KOPT-K1 (cell line): ENCODE measurements around the gene PCLO.

ENCODE experiments used
- H3K27ac ChIP-seq: fragments of 200-600 bp; sonication (generic); 2 replicates; pipeline ENCODE4 v1.5.1; 2016; ENCODE audit warnings: antibody characterized with exemption, mild to moderate bottlenecking, low read depth, low read length; ENCODE audit not compliant: poor library complexity, severe bottlenecking
- H3K36me3 ChIP-seq: fragments of 200-600 bp; sonication (generic); 2 replicates; pipeline ENCODE4 v1.5.1; 2017; ENCODE audit warnings: antibody characterized with exemption, mild to moderate bottlenecking, low read length, moderate library complexity; ENCODE audit not compliant: insufficient read depth
- H3K9me3 ChIP-seq: fragments of 200-600 bp; sonication (generic); 2 replicates; pipeline ENCODE4 v1.5.1; 2017; ENCODE audit warnings: antibody characterized with exemption, low read length, mild to moderate bottlenecking; ENCODE audit not compliant: insufficient read depth, poor library complexity, severe bottlenecking

PCLO gene

DNA sequence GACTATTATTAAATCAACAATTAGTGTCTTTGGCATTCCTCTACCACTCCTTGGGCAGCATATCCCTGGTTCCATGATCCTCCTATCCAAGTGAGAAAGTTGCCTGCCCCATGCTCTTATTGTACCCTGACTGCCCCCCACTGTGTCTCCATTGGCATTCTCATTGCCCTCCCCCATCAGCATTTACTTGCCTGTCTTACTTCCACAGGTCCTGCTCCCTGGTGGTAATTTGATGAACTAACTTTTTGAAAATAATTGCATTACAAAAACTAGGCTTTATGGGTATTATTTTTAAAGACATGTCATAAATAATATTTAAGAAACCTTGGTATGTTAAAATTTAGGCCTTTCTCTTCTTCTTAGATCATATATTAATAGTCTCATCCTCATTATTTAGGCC is 346.4 kb downstream of the PCLO start:
- Histone ChIP-seq H3K27ac (no peak overlapping the region), H3K9me3 (no peaks in the 10 kb centered on the region), H3K36me3 (no peaks in the 10 kb centered on the region)

DNA sequence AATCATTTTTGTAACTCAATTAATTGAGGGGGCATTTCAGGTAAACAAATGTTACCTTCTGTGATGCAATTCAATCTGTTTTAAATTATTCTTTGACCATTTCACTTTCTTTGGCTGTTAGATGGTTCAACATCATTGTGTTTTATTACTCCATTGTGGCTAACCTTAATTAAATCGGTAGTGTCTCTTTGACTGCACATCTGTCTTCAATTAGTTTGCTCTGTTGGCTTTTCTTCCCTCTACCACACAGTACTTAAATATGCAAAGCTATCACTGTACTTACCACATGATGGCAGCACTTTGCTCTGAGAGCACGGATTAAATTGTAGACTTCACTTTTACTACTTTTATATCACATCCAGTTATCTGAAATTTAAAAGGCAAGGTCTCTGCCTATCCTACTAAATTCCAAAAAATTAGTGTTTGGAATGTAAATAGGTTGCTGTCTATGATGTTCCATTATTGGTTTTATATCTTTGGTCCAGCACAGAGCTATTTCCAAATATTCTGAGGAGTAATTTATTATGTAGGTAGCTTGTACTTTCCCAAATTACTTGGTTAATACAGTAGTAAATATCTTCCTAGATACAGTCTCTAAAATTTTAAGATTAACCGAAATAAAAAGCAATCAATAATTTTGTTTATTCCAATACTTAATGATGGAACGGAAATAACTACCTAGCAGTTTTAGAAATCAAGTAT is 352.0 kb downstream of the PCLO start:
- Histone ChIP-seq H3K27ac (no peak overlapping the region), H3K36me3 (no peaks in the 10 kb centered on the region), H3K9me3 (no peaks in the 10 kb centered on the region)

- H3K36me3 ChIP-seq = no peaks in the 10 kb centered on the region
- H3K9me3 ChIP-seq = no peaks in the 10 kb centered on the region
- H3K27ac ChIP-seq = no peak overlapping the region
Measured at GRCh38 chr7:82808633-82809032, 354.1 kb downstream of the PCLO start.

DNA sequence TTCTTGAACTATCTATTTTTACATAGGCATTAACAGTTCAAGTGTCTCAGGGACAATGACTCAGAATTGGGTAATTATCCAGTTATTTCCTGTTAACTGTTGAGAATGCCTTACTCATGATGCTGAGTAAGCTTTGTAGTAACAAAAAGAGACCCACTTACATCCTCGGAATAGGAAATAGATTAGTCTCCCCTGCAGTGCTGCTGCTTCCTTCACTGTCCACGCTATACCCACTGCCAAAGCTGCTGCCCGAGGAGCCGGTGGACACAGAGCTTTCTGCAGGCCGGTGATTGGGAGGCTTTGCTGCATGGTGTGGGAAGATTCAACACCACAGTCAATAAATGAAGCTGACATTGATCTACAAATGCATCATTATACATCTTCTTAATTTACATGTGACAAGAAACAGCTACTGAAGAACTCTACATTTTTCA is 357.1 kb downstream of the PCLO start:
- Histone ChIP-seq H3K9me3 (no peaks in the 10 kb centered on the region), H3K27ac (no peak overlapping the region), H3K36me3 (no peaks in the 10 kb centered on the region)

DNA sequence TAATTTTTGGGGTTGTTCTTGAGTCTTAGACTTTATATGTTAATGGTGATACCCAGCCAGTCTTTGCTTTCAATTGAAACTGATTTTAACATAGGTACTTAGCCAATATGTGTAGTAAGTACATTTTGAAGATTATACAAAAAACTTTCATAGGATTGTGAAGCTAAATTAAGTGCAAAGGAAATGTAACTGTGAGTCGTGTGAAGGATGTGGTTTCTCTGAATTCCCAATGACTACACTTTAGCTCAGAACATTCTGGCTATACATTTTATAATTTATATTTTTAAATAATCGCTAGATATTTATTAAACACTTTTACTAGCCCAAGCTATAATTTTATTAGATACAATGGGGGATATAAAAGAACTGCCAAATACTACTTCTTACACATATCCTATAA is 359.3 kb downstream of the PCLO start:
- Histone ChIP-seq H3K36me3 (no peaks in the 10 kb centered on the region), H3K9me3 (no peaks in the 10 kb centered on the region), H3K27ac (no peak overlapping the region)

DNA sequence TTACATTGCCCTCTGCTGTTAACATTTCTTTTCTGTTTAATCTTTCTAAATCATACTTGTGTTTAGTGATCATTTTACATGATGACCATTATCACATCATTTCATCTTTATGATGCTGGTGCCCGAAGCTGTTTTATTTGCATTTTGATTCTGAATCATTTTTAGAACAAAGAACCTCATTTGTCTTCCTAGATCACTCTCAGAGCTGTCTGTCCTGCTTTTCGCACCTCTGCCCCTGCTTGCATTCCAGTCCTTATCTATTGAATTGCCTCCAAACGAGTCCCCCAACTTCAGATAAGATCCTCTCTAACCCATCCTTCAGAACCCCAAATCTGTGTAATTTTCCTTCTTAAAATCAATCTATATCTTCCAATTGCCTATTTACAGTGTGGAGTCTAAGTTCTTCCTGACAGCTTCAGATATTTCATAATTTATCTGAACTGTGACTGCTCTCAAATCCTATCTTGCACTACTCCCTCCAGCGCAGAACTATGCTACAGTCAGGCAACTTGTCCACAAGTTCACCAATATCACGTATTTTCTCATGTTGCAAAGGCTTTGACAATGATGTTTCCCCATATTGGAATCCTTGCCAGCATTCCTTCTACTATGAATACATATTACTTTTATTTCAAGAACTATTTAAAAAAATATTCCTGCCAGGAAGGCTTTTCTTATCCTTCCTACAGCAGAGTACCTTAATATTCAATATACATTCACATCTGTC is 372.6 kb downstream of the PCLO start:
- no peak overlapping the region for H3K27ac ChIP-seq
- H3K9me3 ChIP-seq = no peaks in the 10 kb centered on the region
- no peaks in the 10 kb centered on the region for H3K36me3 ChIP-seq

GRCh38 chr7:82778021-82778420 is 384.7 kb downstream of the PCLO start:
- Histone ChIP-seq H3K36me3 (no peaks in the 10 kb centered on the region), H3K9me3 (no peaks in the 10 kb centered on the region), H3K27ac (no peak overlapping the region)

DNA sequence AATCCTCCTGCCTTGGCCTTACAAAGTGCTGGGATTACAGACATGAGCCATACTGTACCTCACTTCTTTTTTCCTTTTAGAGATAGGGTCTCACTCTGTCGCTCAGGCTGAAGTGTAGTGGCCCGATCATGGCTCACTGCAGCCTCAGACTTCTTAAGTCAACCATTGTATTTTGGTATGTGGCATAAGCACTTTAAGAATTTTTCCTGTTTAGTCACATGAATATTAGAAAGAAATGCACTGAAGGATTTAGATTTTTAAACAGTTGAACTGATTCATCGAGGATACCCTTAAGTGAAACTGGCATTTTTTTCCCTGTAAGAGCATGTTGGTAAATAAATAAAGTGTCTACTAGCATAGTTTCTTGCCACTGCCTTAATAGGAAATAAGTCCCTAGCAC is 399.8 kb downstream of the PCLO start:
- no peak overlapping the region for H3K27ac ChIP-seq
- no peaks in the 10 kb centered on the region for H3K9me3 ChIP-seq
- no peaks in the 10 kb centered on the region for H3K36me3 ChIP-seq

- Histone ChIP-seq H3K27ac (no peak overlapping the region), H3K9me3 (no peaks in the 10 kb centered on the region), H3K36me3 (no peaks in the 10 kb centered on the region)
Measured at GRCh38 chr7:82760831-82761230, 401.9 kb downstream of the PCLO start.

GRCh38 chr7:82760074-82760473 is 402.6 kb downstream of the PCLO start:
- Histone ChIP-seq H3K36me3 (no peaks in the 10 kb centered on the region), H3K27ac (no peak overlapping the region), H3K9me3 (no peaks in the 10 kb centered on the region)

- Histone ChIP-seq H3K36me3 (no peaks in the 10 kb centered on the region), H3K27ac (no peak overlapping the region)
Measured at GRCh38 chr7:82755705-82756551, 406.8 kb downstream of the PCLO start.

DNA sequence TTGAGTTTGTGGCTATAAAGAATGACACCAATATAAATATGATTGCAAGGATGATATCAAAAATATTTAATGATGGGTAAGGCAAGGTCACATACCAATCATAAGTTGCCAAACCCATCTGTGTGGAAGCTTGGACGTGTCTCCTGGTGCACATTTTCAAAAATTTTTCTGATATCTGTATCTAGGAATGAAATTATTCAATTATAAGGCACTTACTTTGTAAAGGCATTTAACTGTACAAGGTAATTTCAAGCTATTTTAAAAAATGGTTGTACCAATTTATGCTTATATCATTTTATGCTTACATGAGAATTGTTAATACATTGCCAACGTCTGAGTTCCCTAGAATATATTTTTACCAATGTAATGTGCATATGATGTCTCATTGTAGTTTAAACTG is 412.7 kb downstream of the PCLO start:
- H3K9me3 ChIP-seq = no peaks in the 10 kb centered on the region
- H3K27ac ChIP-seq = no peak overlapping the region
- no peaks in the 10 kb centered on the region for H3K36me3 ChIP-seq

More at GRCh38 chr7:82755705-82756551, 406.8 kb downstream of the PCLO start:
- no peaks in the 10 kb centered on the region for H3K9me3 ChIP-seq

- H3K27ac ChIP-seq = no peak overlapping the region
- no peaks in the 10 kb centered on the region for H3K36me3 ChIP-seq
- no peaks in the 10 kb centered on the region for H3K9me3 ChIP-seq
Measured at GRCh38 chr7:82745820-82746219, 416.9 kb downstream of the PCLO start.

DNA sequence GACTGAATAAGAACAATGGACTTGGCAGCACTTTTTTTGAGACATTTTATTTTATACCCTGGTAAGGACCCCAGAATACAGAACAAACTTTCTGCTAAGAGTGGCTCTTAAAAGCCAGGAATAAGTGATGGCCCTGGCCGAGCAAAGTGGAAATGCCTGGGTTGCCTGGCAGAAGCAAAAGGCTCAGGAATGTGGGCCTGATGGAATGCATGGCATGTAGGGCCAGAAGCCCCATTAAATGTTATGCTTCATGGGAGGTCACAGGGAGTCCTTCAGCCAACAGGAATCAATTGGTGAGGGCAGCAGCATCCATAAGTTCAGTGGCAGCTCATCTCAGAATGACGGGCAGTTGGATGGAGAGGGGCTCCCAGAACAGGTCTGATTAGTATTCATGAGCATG is 417.6 kb downstream of the PCLO start:
- no peaks in the 10 kb centered on the region for H3K36me3 ChIP-seq
- no peaks in the 10 kb centered on the region for H3K9me3 ChIP-seq

GRCh38 chr7:82742163-82742562 is 420.5 kb downstream of the PCLO start:
- Histone ChIP-seq H3K36me3 (no peaks in the 10 kb centered on the region), H3K27ac (no peak overlapping the region), H3K9me3 (no peaks in the 10 kb centered on the region)

More for the DNA sequence above, 417.6 kb downstream of the PCLO start:
- no peak overlapping the region for H3K27ac ChIP-seq
